GM19455 (cell line): ENCODE results near the gene TMEM95.
"Not testable (repeated sequence)": the region's sequence is repeated elsewhere in the genome, so short reads cannot be mapped to it uniquely, and the experiment has no call there.

ENCODE experiments used
- ATAC-seq: cut with Tn5 transposase; IDR thresholded peaks from one replicate; pipeline ENCODE4 v1.9.1; 2021; ENCODE audit not compliant: unreplicated experiment

Gene TMEM95

GRCh38 chr17:7346761-7347614 is 8.0 kb upstream of the TMEM95 start:
- no peak for ATAC-seq

- no peak for ATAC-seq
These were observed 7.1 kb upstream of the TMEM95 start for GRCh38 chr17:7347630-7348477.

GRCh38 chr17:7348478-7349242 is 6.3 kb upstream of the TMEM95 start:
- ATAC-seq: no peak

- peak; percentile 59 for ATAC-seq
These were observed 3.1 kb upstream of the TMEM95 start, which contains the start of gene KCTD11 for GRCh38 chr17:7351665-7352502. KCTD11 (plus strand) TSS chr17:7352162.

GRCh38 chr17:7352503-7352889 is 2.5 kb upstream of the TMEM95 start:
- peak; percentile 2 for ATAC-seq

GRCh38 chr17:7352910-7353635 is 1.9 kb upstream of the TMEM95 start:
- ATAC-seq: no peak

- no peak for ATAC-seq
These were observed 603 bp upstream of the TMEM95 start for GRCh38 chr17:7354262-7354843.

GRCh38 chr17:7355573-7355972 is 617 bp downstream of the TMEM95 start:
- ATAC-seq: no peak

GRCh38 chr17:7356072-7356549 is 1.2 kb downstream of the TMEM95 start:
- ATAC-seq: no peak

GRCh38 chr17:7356756-7357155 is 1.8 kb downstream of the TMEM95 start:
- ATAC-seq: no peak

- no peak for ATAC-seq
These were observed 2.4 kb downstream of the TMEM95 start for GRCh38 chr17:7357381-7357780.

- ATAC-seq: no peak
These were observed 7.0 kb downstream of the TMEM95 start for GRCh38 chr17:7361906-7362305.

- ATAC-seq: no peak
These were observed 8.4 kb downstream of the TMEM95 start for GRCh38 chr17:7363311-7363710.

GRCh38 chr17:7365963-7366362 is 11.0 kb downstream of the TMEM95 start:
- ATAC-seq: not testable (repeated sequence)

GRCh38 chr17:7367083-7367482 is 12.1 kb downstream of the TMEM95 start:
- ATAC-seq: no peak

- ATAC-seq: no peak
These were observed 13.1 kb downstream of the TMEM95 start for GRCh38 chr17:7367918-7368598.

- not testable (repeated sequence) for ATAC-seq
These were observed 13.6 kb downstream of the TMEM95 start for GRCh38 chr17:7368599-7368994.

GRCh38 chr17:7369825-7370224 is 14.9 kb downstream of the TMEM95 start:
- ATAC-seq: no peak

GRCh38 chr17:7370853-7371252 is 15.9 kb downstream of the TMEM95 start:
- ATAC-seq: no peak
